ENCODE data around the gene NSMCE1. TPM values are rescaled to one million over a fixed set of nuclear protein-coding genes. Genes with fewer than 3 reads are reported as not detected.

NSMCE1 gene
- total RNA-seq, 1 donor from 2014 or later, result 51.7 TPM

GRCh38 chr16:27226976-27227705 lies 41.4 kb downstream of the NSMCE1 start:
- no peaks in the 10 kb centered on the region for H3K9me3 ChIP-seq (ENCODE audit: control insufficient read depth in 3 of 3, low read length in 3 of 3)
- peaks cover 29 to 37% (median 36%) of the 10 kb centered on the region in 3 donors for H3K4me1 ChIP-seq (ENCODE audit: control insufficient read depth in 3 of 3, insufficient read depth in 3 of 3, low read length in 3 of 3)
- H3K27me3 ChIP-seq (ENCODE audit: control insufficient read depth in 3 of 3, insufficient read depth in 3 of 3, low read length in 3 of 3), result no peaks in the 10 kb centered on the region
- no peak overlapping the region for H3K27ac ChIP-seq (ENCODE audit: low read depth, low read length)
- H3K4me3 ChIP-seq (ENCODE audit: low read length in 3 of 3), result no peak overlapping the region
- H3K9ac ChIP-seq (ENCODE audit: low read depth in 1 of 3, low read length in 3 of 3), result peak overlapping the region in 1 of 3 donors; percentile 16
- H3K36me3 ChIP-seq (ENCODE audit: control insufficient read depth in 3 of 3, insufficient read depth in 3 of 3, low read length in 3 of 3), result peaks cover 3 to 10% (median 6%) of the 10 kb centered on the region in 3 donors

- H3K9me3 ChIP-seq (ENCODE audit: control insufficient read depth in 3 of 3, low read length in 3 of 3), result no peaks in the 10 kb centered on the region
- H3K27ac ChIP-seq (ENCODE audit: low read depth, low read length), result no peak overlapping the region
- peaks cover 0 to 10% (median 2%) of the 10 kb centered on the region in 3 donors for H3K36me3 ChIP-seq (ENCODE audit: control insufficient read depth in 3 of 3, insufficient read depth in 3 of 3, low read length in 3 of 3)
- no peak overlapping the region for H3K4me3 ChIP-seq (ENCODE audit: low read length in 3 of 3)
- H3K27me3 ChIP-seq (ENCODE audit: control insufficient read depth in 3 of 3, insufficient read depth in 3 of 3, low read length in 3 of 3), result no peaks in the 10 kb centered on the region
- H3K4me1 ChIP-seq (ENCODE audit: control insufficient read depth in 3 of 3, insufficient read depth in 3 of 3, low read length in 3 of 3), result peaks cover 32 to 41% (median 40%) of the 10 kb centered on the region in 3 donors
- no peak overlapping the region for H3K9ac ChIP-seq (ENCODE audit: low read depth in 1 of 3, low read length in 3 of 3)
Measured at GRCh38 chr16:27226476-27226875, 42.1 kb downstream of the NSMCE1 start.

- Histone ChIP-seq H3K4me3 (ENCODE audit: low read length in 3 of 3) (no peak overlapping the region), H3K4me1 (ENCODE audit: control insufficient read depth in 3 of 3, insufficient read depth in 3 of 3, low read length in 3 of 3) (peaks cover 32 to 40% (median 38%) of the 10 kb centered on the region in 3 donors), H3K36me3 (ENCODE audit: control insufficient read depth in 3 of 3, insufficient read depth in 3 of 3, low read length in 3 of 3) (peaks cover 2 to 10% (median 4%) of the 10 kb centered on the region in 3 donors), H3K9me3 (ENCODE audit: control insufficient read depth in 3 of 3, low read length in 3 of 3) (no peaks in the 10 kb centered on the region), H3K9ac (ENCODE audit: low read depth in 1 of 3, low read length in 3 of 3) (no peak overlapping the region), H3K27me3 (ENCODE audit: control insufficient read depth in 3 of 3, insufficient read depth in 3 of 3, low read length in 3 of 3) (no peaks in the 10 kb centered on the region), H3K27ac (ENCODE audit: low read depth, low read length) (no peak overlapping the region)
Measured at GRCh38 chr16:27225536-27226360, 42.8 kb downstream of the NSMCE1 start.

GRCh38 chr16:27224741-27225300 lies 43.8 kb downstream of the NSMCE1 start:
- Histone ChIP-seq H3K4me1 (ENCODE audit: control insufficient read depth in 3 of 3, insufficient read depth in 3 of 3, low read length in 3 of 3) (peaks cover 30 to 33% (median 31%) of the 10 kb centered on the region in 3 donors), H3K9me3 (ENCODE audit: control insufficient read depth in 3 of 3, low read length in 3 of 3) (no peaks in the 10 kb centered on the region), H3K36me3 (ENCODE audit: control insufficient read depth in 3 of 3, insufficient read depth in 3 of 3, low read length in 3 of 3) (peaks cover 4 to 12% (median 6%) of the 10 kb centered on the region in 3 donors), H3K4me3 (ENCODE audit: low read length in 3 of 3) (no peak overlapping the region), H3K9ac (ENCODE audit: low read depth in 1 of 3, low read length in 3 of 3) (no peak overlapping the region), H3K27me3 (ENCODE audit: control insufficient read depth in 3 of 3, insufficient read depth in 3 of 3, low read length in 3 of 3) (no peaks in the 10 kb centered on the region), H3K27ac (ENCODE audit: low read depth, low read length) (no peak overlapping the region)

- Histone ChIP-seq H3K27me3 (ENCODE audit: control insufficient read depth in 3 of 3, insufficient read depth in 3 of 3, low read length in 3 of 3) (no peaks in the 10 kb centered on the region), H3K4me1 (ENCODE audit: control insufficient read depth in 3 of 3, insufficient read depth in 3 of 3, low read length in 3 of 3) (peaks cover 25 to 28% (median 26%) of the 10 kb centered on the region in 3 donors), H3K27ac (ENCODE audit: low read depth, low read length) (no peak overlapping the region), H3K9me3 (ENCODE audit: control insufficient read depth in 3 of 3, low read length in 3 of 3) (no peaks in the 10 kb centered on the region), H3K36me3 (ENCODE audit: control insufficient read depth in 3 of 3, insufficient read depth in 3 of 3, low read length in 3 of 3) (peaks cover 7 to 12% (median 8%) of the 10 kb centered on the region in 3 donors), H3K9ac (ENCODE audit: low read depth in 1 of 3, low read length in 3 of 3) (no peak overlapping the region), H3K4me3 (ENCODE audit: low read length in 3 of 3) (no peak overlapping the region)
Measured at GRCh38 chr16:27224271-27224737, 44.3 kb downstream of the NSMCE1 start.

GRCh38 chr16:27223701-27224100 lies 44.9 kb downstream of the NSMCE1 start:
- Histone ChIP-seq H3K27me3 (ENCODE audit: control insufficient read depth in 3 of 3, insufficient read depth in 3 of 3, low read length in 3 of 3) (no peaks in the 10 kb centered on the region), H3K4me3 (ENCODE audit: low read length in 3 of 3) (no peak overlapping the region), H3K36me3 (ENCODE audit: control insufficient read depth in 3 of 3, insufficient read depth in 3 of 3, low read length in 3 of 3) (peaks cover 12 to 13% (median 12%) of the 10 kb centered on the region in 3 donors), H3K9me3 (ENCODE audit: control insufficient read depth in 3 of 3, low read length in 3 of 3) (no peaks in the 10 kb centered on the region), H3K4me1 (ENCODE audit: control insufficient read depth in 3 of 3, insufficient read depth in 3 of 3, low read length in 3 of 3) (peaks cover 20 to 23% (median 20%) of the 10 kb centered on the region in 3 donors), H3K9ac (ENCODE audit: low read depth in 1 of 3, low read length in 3 of 3) (no peak overlapping the region), H3K27ac (ENCODE audit: low read depth, low read length) (no peak overlapping the region)

GRCh38 chr16:27223226-27223610 lies 45.4 kb downstream of the NSMCE1 start:
- H3K36me3 ChIP-seq (ENCODE audit: control insufficient read depth in 3 of 3, insufficient read depth in 3 of 3, low read length in 3 of 3), result peaks cover 12 to 13% (median 12%) of the 10 kb centered on the region in 3 donors
- H3K27me3 ChIP-seq (ENCODE audit: control insufficient read depth in 3 of 3, insufficient read depth in 3 of 3, low read length in 3 of 3), result no peaks in the 10 kb centered on the region
- H3K4me3 ChIP-seq (ENCODE audit: low read length in 3 of 3), result peak overlapping the region in 1 of 3 donors; percentile 40
- H3K9me3 ChIP-seq (ENCODE audit: control insufficient read depth in 3 of 3, low read length in 3 of 3), result no peaks in the 10 kb centered on the region
- peaks cover 19 to 22% (median 20%) of the 10 kb centered on the region in 3 donors for H3K4me1 ChIP-seq (ENCODE audit: control insufficient read depth in 3 of 3, insufficient read depth in 3 of 3, low read length in 3 of 3)
- H3K27ac ChIP-seq (ENCODE audit: low read depth, low read length), result peak overlapping the region; percentile 68
- peak overlapping the region in 1 of 3 donors; percentile 25 for H3K9ac ChIP-seq (ENCODE audit: low read depth in 1 of 3, low read length in 3 of 3)

- Histone ChIP-seq H3K36me3 (ENCODE audit: control insufficient read depth in 3 of 3, insufficient read depth in 3 of 3, low read length in 3 of 3) (peaks cover 12 to 14% (median 12%) of the 10 kb centered on the region in 3 donors), H3K9me3 (ENCODE audit: control insufficient read depth in 3 of 3, low read length in 3 of 3) (no peaks in the 10 kb centered on the region), H3K27ac (ENCODE audit: low read depth, low read length) (peak overlapping the region; percentile 68), H3K9ac (ENCODE audit: low read depth in 1 of 3, low read length in 3 of 3) (peak overlapping the region in 1 of 3 donors; percentile 60), H3K4me1 (ENCODE audit: control insufficient read depth in 3 of 3, insufficient read depth in 3 of 3, low read length in 3 of 3) (peaks cover 20 to 22% (median 20%) of the 10 kb centered on the region in 3 donors), H3K4me3 (ENCODE audit: low read length in 3 of 3) (peak overlapping the region in 2 of 3 donors; percentile 49 to 51), H3K27me3 (ENCODE audit: control insufficient read depth in 3 of 3, insufficient read depth in 3 of 3, low read length in 3 of 3) (no peaks in the 10 kb centered on the region)
Measured at GRCh38 chr16:27222249-27223225, 46.0 kb downstream of the NSMCE1 start.
